HepG2 (cell line): ENCODE measurements around the gene HS6ST1. TPM values are rescaled to one million over a fixed set of nuclear protein-coding genes. Genes with fewer than 3 reads are reported as not detected.

ENCODE experiments used
- ATAD3A ChIP-seq: sonication (generic); formaldehyde crosslinking; IDR thresholded peaks from 2 replicates; pipeline ENCODE4 v1.4.0; 2020; ENCODE audit warnings: missing genetic modification reagents
- ATF1 ChIP-seq: IDR thresholded peaks from 2 replicates; pipeline ENCODE4 v1.6.1; 2016; ENCODE audit warnings: mild to moderate bottlenecking, control low read depth
- BCL6 ChIP-seq: IDR thresholded peaks from 2 replicates; pipeline ENCODE4 v1.6.1; 2016; ENCODE audit warnings: missing genetic modification reagents, missing compliant biosample characterization
- ELF4 ChIP-seq: sonication (generic); formaldehyde crosslinking; IDR thresholded peaks from 2 replicates; pipeline ENCODE4 v1.5.0; 2020; ENCODE audit warnings: missing genetic modification reagents, mild to moderate bottlenecking, moderate library complexity, borderline replicate concordance
- HNRNPUL1 ChIP-seq: fragments of 200-400 bp; formaldehyde crosslinking; IDR thresholded peaks from 2 replicates; pipeline ENCODE4 v1.6.1; 2017; ENCODE audit warnings: low read depth, mild to moderate bottlenecking, low read length, moderate library complexity
- KDM5A ChIP-seq: fragments of 200-600 bp; sonication (generic); IDR thresholded peaks from 2 replicates; pipeline ENCODE4 v1.7.0; 2018; ENCODE audit warnings: antibody characterized with exemption, mild to moderate bottlenecking, low read length, borderline replicate concordance
- NFIC ChIP-seq: IDR thresholded peaks from 2 replicates; pipeline ENCODE4 v1.6.1; 2012; ENCODE audit warnings: mild to moderate bottlenecking, low read length, inconsistent platforms
- PITX1 ChIP-seq: sonication (generic); formaldehyde crosslinking; IDR thresholded peaks from 2 replicates; pipeline ENCODE4 v1.5.1; 2020; ENCODE audit warnings: mild to moderate bottlenecking, missing genetic modification reagents
- POLR2A ChIP-seq, 2 experiments: IDR thresholded peaks; 2 replicates each; pipeline ENCODE4 v1.6.1; 2011; ENCODE audit warnings: low read depth in 2 of 2, low read length in 2 of 2, mild to moderate bottlenecking in 1 of 2, moderate library complexity in 1 of 2; ENCODE audit not compliant: insufficient read depth in 1 of 2
- RARA ChIP-seq: IDR thresholded peaks from 2 replicates; pipeline ENCODE4 v1.6.1; 2016; ENCODE audit warnings: missing genetic modification reagents, missing compliant biosample characterization
- SIN3A ChIP-seq: IDR thresholded peaks from 2 replicates; pipeline ENCODE4 v1.6.1; 2011; ENCODE audit warnings: low read depth, mild to moderate bottlenecking, control low read depth, low read length, borderline replicate concordance
- SNAPC4 ChIP-seq: sonication (generic); formaldehyde crosslinking; IDR thresholded peaks from 2 replicates; pipeline ENCODE4 v1.4.0; 2020; ENCODE audit warnings: mild to moderate bottlenecking, missing genetic modification reagents
- SP140L ChIP-seq: sonication (generic); formaldehyde crosslinking; IDR thresholded peaks from 2 replicates; pipeline ENCODE4 v1.4.0; 2020; ENCODE audit warnings: missing genetic modification reagents, borderline replicate concordance
- SP5 ChIP-seq: IDR thresholded peaks from 2 replicates; pipeline ENCODE4 v1.6.1; 2016; ENCODE audit warnings: low read depth, borderline replicate concordance
- YEATS2 ChIP-seq: sonication (generic); formaldehyde crosslinking; IDR thresholded peaks from 2 replicates; pipeline ENCODE4 v1.4.0; 2020; ENCODE audit warnings: missing genetic modification reagents, borderline replicate concordance
- ZNF138 ChIP-seq: sonication (generic); formaldehyde crosslinking; IDR thresholded peaks from 2 replicates; pipeline ENCODE4 v1.5.0; 2020; ENCODE audit warnings: mild to moderate bottlenecking, low read depth, missing genetic modification reagents
- ZNF33B ChIP-seq: sonication (generic); formaldehyde crosslinking; IDR thresholded peaks from 2 replicates; pipeline ENCODE4 v1.5.1; 2020; ENCODE audit warnings: mild to moderate bottlenecking, missing genetic modification reagents
- ZNF572 ChIP-seq: sonication (generic); formaldehyde crosslinking; IDR thresholded peaks from 2 replicates; pipeline ENCODE4 v1.5.1; 2020; ENCODE audit warnings: mild to moderate bottlenecking, missing genetic modification reagents
- polyA plus RNA-seq, 8 experiments: library from polyadenylated mRNA; depleted of rRNA in 3 of 8; stranded (reverse) in 7 of 8; unstranded in 1 of 8; fragments of >200 nt; fragmentation: Illumina TruSeq in 4 of 8; extraction: Trizol in 4 of 8; gene quantifications; 2 replicates each; pipeline versions ENCODE4 v1.2.1 to v1.2.3, GENCODE V29; 2011 to 2016; ENCODE audit warnings: low read depth in 4 of 8, missing spikeins in 1 of 8, mixed read lengths in 1 of 8; ENCODE audit not compliant: insufficient read depth in 1 of 8
- total RNA-seq, 5 experiments: library from RNA; depleted of rRNA; stranded (reverse); fragments of >200 nt; fragmentation: Illumina TruSeq; extraction: Trizol; gene quantifications; 2 replicates each; pipeline ENCODE4 v1.2.3, GENCODE V29; 2016; ENCODE audit warnings: low read depth in 1 of 5
- TF ChIP-seq, protein P1 (sequence below): IDR thresholded peaks from 2 replicates; pipeline ENCODE4 v1.6.1; 2016; ENCODE audit warnings: control low read depth
- TF ChIP-seq, protein P2 (sequence below): sonication (generic); formaldehyde crosslinking; IDR thresholded peaks from 2 replicates; pipeline ENCODE4 v1.4.0; 2020; ENCODE audit warnings: mild to moderate bottlenecking, missing genetic modification reagents
- TF ChIP-seq, protein P3 (sequence below): sonication (generic); formaldehyde crosslinking; IDR thresholded peaks from 2 replicates; pipeline ENCODE4 v1.4.0; 2020; ENCODE audit warnings: missing genetic modification reagents, borderline replicate concordance

HS6ST1 gene
- total and polyA plus RNA-seq, 2 of the 13 experiments (the other 11 are each of a cell fraction or from before 2014, with no cell fraction given) = 34.5 to 84.6 TPM

GRCh38 chr2:128317181-128317898 lies 1.3 kb downstream of the HS6ST1 start (continued):
- TF ChIP-seq SNAPC4 (CRISPR knock-in tag) (0 out of 2 replicates have a peak, but pooled peaks have one; percentile 9), ZNF33B (no peak), SP5 (peak; percentile 58; the same call in 1 of the 2 replicates), ATAD3A (no peak), YEATS2 (CRISPR knock-in tag) (no peak), SIN3A (0 out of 2 replicates have a peak, but pooled peaks have one; percentile 45), ATF1 (CRISPR knock-in tag) (no peak), BCL6 (CRISPR knock-in tag) (peak; percentile 58; the same call in 1 of the 2 replicates), ZNF572 (CRISPR knock-in tag) (no peak), ZNF138 (CRISPR knock-in tag) (no peak), RARA (CRISPR knock-in tag) (no peak), HNRNPUL1 (no peak), POLR2A (IDR thresholded peaks at IDR 0.05; ENCODE audit: insufficient read depth in 1 of 2, low read depth in 2 of 2, low read length in 2 of 2) (no peak), SP140L (CRISPR knock-in tag) (no peak), ELF4 (no peak), KDM5A (peak; percentile 61; the same call in 1 of the 2 replicates), PITX1 (CRISPR knock-in tag) (peak; percentile 62; the same call in 1 of the 2 replicates), NFIC (no peak)
- TF ChIP-seq, protein P1, sequence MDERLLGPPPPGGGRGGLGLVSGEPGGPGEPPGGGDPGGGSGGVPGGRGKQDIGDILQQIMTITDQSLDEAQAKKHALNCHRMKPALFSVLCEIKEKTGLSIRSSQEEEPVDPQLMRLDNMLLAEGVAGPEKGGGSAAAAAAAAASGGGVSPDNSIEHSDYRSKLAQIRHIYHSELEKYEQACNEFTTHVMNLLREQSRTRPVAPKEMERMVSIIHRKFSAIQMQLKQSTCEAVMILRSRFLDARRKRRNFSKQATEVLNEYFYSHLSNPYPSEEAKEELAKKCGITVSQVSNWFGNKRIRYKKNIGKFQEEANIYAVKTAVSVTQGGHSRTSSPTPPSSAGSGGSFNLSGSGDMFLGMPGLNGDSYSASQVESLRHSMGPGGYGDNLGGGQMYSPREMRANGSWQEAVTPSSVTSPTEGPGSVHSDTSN (CRISPR knock-in tag) = no peak
- TF ChIP-seq, protein P2, sequence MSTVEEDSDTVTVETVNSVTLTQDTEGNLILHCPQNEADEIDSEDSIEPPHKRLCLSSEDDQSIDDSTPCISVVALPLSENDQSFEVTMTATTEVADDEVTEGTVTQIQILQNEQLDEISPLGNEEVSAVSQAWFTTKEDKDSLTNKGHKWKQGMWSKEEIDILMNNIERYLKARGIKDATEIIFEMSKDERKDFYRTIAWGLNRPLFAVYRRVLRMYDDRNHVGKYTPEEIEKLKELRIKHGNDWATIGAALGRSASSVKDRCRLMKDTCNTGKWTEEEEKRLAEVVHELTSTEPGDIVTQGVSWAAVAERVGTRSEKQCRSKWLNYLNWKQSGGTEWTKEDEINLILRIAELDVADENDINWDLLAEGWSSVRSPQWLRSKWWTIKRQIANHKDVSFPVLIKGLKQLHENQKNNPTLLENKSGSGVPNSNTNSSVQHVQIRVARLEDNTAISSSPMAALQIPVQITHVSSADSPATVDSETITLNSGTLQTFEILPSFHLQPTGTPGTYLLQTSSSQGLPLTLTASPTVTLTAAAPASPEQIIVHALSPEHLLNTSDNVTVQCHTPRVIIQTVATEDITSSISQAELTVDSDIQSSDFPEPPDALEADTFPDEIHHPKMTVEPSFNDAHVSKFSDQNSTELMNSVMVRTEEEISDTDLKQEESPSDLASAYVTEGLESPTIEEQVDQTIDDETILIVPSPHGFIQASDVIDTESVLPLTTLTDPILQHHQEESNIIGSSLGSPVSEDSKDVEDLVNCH (CRISPR knock-in tag) = no peak
- TF ChIP-seq, protein P3, sequence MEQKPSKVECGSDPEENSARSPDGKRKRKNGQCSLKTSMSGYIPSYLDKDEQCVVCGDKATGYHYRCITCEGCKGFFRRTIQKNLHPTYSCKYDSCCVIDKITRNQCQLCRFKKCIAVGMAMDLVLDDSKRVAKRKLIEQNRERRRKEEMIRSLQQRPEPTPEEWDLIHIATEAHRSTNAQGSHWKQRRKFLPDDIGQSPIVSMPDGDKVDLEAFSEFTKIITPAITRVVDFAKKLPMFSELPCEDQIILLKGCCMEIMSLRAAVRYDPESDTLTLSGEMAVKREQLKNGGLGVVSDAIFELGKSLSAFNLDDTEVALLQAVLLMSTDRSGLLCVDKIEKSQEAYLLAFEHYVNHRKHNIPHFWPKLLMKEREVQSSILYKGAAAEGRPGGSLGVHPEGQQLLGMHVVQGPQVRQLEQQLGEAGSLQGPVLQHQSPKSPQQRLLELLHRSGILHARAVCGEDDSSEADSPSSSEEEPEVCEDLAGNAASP (CRISPR knock-in tag) = 0 out of 2 replicates have a peak, but pooled peaks have one; percentile 30
